HT-29 (cell line): ENCODE data around the gene CYBA. TPM values are rescaled to one million over a fixed set of nuclear protein-coding genes. Genes with fewer than 3 reads are reported as not detected.

Source experiments
- DNase-seq: peaks from one replicate; pipeline ENCODE4 v3.0.0-alpha.2; 2015; ENCODE audit warnings: low spot score
- total RNA-seq: library from RNA; depleted of rRNA; stranded (reverse); fragments of >200 nt; shearing (Covaris generic); gene quantifications from 2 replicates; pipeline ENCODE4 v1.2.3, GENCODE V29; 2014

CYBA gene
- total RNA-seq, 1 experiment from 2014 or later, result 1,604 TPM

DNA sequence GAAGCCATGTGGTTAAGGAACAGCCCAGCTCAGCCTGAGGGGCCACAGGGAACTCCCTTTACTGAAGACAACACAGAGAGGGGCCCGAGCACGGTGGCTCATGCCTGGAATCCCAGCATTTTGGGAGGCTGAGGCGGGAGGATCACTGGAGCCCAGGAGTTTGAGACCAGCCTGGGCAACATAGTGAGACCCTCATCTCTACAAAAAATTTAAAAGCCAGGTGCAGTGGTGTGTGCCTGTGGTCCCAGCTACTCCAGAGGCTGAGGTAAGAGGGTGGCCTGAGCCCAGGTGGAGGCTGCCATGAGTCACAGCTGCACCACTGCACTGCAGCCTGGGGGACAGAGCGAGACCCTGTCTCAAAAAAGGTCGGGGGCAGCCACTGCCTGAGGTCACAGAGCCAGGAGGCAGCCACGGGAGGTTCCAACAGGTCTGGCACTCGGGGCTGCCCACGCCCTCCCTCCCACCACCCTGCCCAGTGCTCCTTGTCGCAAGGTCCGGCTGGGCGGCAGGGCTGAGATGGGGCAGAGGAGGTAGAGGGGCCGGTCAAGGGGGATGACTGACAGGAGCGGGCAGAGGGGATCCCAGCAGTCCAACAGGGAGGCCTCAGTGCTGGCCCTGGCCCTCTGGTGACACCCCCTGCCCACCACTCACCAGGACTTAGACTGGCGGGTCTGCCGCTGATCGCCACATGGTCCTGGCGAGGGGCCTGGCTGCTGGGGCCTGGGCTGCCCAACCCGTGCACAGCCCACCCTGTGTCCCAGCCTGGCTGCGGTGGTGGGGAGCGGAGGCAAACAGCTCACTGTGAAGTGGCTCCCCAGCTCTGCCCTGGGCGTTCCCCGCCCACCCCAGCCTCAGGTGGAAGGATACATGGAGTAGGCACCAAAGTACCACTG, 3.4 kb downstream of the CYBA start:
- DNase-seq, result no peak

DNA sequence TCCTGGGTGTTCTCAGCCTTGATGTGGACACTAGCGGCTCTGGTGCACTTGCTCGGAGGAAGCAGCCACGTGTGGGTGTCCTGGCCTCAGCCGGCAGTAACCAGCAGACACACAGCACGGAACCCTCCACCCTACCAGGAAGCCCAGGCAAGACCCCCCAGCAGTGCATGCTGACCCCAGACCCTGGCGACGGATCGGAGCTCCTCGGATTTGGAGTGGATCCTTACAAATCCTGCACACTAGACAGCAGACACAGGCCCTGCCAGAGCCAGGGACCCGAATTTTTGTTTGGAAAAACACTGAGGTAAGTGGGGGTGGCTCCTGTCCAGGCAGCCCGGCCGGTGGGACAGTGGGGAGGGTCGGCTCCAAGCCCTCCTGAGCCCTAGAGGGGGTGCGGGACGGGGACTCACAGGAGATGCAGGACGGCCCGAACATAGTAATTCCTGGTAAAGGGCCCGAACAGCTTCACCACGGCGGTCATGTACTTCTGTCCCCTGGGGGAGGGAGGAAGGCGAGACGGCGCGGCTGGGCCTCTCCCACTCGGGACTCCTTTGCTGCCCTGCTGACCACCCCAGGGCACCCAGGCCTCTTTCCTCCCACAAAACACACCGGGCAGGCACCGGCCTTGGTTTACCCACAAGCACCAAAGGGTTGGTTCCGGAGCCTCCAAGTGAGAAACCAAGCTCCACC, 4.4 kb downstream of the CYBA start:
- no peak for DNase-seq

DNA sequence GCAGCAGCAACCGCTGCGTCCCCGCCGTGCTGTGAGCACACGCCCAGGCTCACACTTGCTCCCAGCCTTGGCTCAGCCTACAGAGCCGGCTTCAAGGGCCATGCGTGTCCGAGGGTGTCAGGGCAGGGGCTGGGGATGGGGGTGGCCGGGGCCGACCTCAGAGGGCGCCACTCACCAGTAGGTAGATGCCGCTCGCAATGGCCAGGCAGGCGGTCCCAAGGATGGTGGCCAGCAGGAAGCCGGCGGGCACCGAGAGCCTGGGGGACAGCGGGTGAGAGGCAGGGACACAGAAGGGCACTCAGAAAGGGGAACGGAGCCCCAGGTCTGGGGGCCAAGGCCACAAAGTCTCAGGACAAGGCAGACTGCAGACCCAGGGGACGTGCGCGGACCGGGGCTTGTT, 4.9 kb downstream of the CYBA start:
- no peak for DNase-seq

DNA sequence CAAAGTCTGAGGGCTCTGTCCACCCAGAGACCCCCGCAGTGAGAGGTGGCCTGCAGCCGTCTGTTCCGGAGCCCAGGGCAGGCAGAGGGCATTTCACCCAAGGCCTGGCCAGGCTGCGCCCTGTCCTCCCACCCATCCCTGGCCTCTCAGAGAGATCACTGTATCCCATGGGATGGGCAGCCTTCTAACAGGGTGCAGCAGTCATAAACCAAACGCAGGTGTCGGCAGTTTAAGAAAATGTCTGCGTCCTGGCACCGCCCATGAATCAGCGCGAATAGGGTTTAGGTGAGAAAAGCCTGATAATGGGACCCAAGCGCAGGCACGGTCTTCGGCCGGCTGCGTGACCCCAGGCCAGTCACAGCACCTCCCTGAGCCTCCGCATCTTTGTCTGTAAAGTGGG, 5.4 kb downstream of the CYBA start:
- no peak for DNase-seq

DNA sequence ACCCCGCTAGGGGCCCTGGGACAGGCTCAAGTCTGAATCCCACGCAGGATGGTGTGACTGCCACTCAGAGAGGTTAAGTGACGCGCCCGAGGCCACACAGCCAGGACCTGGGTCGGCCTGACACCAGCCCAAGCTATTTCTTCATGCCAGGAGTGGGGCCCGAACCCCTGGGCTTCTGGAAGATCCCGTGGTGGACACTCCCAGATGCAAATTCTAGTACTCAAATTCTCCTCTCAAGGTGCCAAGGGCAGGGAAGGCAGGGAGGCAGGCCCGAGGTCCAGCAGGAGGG, 7.3 kb downstream of the CYBA start:
- DNase-seq, result no peak

DNA sequence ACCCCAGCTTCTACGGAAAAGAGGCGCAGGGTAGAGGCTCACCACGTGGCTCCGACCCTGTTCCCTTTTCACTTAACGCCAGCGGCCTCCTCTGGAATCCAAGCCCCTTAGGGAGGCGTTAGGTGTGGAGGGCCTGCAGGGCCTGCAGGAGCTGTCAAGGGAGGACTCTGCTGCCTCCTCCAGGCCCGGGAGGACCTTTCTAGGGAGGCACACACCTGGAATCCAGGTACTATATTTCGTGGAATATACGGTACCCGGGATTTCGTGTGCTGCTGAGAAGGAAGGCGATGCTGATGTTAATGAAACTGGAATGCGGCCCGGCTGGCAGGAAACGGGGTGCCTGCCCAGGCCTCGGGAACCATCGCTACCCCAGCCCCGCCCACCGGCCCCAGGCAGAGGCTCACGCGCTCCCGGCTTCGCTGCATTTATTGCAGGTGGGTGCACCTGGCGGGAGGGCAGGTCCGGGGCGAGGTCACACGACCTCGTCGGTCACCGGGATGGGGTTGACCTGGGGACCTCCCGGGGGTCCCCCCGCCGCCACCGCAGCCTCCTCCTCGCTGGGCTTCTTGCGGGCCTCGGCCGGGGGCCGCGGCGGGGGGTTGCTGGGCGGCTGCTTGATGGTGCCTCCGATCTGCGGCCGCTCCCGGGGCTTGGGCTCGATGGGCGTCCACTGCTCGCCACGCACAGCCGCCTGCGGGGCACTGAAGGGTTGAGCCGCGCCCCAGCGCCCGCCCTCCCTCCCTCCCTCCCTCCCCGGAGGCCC, 7.8 kb downstream of the CYBA start:
- DNase-seq, result no peak

DNA sequence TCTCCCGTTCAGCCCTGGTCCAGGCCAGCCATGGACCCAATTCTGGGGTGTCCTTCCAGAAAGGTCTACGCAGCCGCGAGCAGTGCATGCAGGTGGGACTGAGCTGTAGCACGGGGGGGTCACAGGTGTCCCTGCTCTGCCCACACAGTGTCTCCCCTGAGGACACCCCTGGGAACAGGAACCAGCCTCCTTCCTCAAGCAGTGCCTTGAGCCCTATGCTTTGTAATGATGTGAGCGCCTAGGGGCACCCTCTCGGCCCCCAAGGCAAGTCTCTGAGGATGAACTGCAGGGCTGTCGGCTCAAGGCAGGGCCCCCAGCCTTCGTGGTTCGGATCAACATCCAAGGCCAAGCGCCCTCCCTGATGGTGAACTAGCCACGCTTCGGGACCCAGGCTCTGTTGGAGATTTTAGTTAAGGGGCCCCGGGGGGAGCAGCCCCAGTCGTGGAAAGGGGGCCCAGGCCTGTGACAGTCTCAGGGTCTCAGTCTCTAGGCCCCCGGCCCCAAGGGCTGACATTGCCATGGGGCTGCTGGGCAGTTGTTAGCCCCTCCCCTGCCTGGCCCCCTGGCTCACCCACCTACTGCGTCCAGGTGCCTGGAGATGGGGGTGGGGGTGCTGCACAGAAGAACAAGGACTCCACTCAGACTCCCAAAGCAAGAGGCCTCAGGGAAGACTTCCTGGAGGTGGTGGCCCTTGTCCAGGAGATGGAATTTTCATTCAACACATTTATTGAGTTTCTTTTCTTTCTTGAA, 10.2 kb downstream of the CYBA start:
- no peak for DNase-seq

DNA sequence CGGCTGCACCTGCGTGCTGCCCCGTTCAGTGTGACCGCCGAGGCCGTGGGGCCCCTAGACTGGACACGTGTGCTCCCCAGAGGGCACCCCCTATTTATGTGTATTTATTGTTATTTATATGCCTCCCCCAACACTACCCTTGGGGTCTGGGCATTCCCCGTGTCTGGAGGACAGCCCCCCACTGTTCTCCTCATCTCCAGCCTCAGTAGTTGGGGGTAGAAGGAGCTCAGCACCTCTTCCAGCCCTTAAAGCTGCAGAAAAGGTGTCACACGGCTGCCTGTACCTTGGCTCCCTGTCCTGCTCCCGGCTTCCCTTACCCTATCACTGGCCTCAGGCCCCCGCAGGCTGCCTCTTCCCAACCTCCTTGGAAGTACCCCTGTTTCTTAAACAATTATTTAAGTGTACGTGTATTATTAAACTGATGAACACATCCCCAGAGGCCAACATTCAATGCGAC, 10.8 kb downstream of the CYBA start:
- no peak for DNase-seq

DNA sequence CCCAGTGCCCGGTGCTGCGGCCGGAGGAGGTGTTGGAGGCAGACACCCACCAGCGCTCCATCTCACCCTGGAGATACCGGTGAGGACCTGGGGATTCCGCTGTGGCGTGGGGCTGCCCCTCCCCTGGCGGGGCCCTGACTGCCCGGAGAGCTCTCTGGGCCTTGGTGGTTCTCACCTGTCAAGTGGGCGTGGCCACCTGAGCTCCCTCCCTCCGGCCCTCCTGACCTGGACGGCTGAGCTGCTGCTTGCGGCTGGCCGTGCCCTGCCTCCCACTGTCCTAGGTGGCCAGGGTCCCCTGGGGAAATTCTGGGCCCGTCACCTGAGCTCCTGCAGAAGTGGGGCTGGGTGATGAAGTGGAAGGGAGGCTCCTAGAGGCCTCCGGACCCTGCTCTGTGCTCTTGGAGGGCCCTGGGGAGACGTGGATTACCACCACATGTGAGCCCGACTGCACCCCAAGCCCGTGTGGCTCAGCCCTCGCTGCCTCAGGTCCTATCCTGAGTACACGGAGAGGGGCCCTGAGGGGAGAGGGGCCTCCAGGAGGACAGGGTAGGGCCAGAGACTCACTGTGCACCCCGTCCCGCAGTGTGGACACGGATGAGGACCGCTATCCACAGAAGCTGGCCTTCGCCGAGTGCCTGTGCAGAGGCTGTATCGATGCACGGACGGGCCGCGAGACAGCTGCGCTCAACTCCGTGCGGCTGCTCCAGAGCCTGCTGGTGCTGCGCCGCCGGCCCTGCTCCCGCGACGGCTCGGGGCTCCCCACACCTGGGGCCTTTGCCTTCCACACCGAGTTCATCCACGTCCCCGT, 11.4 kb downstream of the CYBA start:
- peak; percentile 67 for DNase-seq

DNA sequence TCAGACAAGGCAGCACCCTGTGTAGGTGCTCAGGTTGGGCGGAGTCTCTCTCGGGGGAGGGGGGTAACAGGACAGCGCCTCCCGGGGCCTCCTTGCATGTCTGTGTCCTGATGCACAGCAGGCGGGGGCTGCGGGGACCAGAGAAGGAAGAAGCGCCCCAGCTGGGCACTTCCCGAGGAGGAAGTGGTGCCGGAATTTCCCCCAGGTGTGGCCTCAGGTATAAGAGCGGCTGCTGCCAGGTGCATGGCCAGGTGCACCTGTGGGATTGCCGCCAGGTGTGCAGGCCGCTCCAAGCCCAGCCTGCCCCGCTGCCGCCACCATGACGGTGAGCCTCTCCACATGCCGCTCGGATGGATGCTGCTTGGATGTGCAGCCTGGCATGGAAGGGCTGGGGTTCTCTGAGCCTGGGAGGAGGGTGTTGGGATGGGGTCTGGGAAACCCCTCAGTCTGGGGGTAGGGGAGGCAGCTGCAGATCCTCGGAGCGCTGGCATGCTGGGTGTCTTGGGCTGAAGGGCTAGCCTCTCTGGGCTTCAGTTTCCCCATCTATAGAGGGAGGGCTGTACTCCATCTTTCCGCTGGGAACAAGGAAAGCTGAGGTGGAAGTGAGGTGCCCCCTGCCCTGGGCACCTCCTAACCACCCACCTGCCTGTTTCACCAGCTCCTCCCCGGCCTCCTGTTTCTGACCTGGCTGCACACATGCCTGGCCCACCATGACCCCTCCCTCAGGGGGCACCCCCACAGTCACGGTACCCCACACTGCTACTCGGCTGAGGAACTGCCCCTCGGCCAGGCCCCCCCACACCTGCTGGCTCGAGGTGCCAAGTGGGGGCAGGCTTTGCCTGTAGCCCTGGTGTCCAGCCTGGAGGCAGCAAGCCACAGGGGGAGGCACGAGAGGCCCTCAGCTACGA, 12.3 kb downstream of the CYBA start, which contains the start of gene IL17C:
IL17C (plus strand) TSS at position 250 of the 908 bp plus-strand sequence; CDS start at position 320, 70 bp downstream.
- peak; percentile 74 for DNase-seq

DNA sequence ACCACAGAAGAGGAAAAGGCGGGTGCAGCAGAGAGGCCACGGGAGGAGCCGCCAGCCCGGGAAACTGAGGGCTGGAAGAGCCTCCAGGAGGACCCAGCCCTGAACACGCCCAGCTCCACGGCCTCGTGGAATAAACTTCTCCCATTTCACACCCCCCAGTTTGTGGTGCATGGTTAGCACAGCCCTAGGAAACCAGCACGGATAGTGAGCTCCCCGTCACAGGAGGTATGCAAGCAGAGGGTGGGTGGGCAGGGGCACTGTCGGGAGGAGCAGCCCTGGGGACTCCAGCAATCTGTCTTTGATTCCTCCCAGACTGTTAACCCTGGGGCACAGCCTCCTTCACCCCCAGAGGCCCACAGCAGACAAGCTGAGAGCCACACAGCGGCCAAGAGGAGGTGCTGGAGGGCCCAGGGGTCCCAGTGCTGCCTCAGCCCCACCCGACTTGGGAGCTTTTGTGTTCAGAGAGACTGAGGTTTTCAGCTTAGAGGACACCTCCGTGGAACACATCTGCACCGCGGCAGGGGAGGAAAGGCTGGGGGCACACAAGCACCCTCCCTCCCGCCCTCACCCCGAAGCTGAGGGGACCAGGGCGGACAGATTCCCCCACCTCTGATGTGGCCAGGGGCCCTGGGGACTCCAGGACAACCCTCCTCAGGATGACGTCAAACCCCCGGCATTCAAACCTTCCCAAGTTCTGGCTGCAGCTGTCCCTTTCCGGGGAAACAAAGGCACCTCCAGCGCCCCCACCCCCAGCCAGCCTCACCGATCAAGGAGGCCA, 14.2 kb downstream of the CYBA start:
- DNase-seq, result no peak

DNA sequence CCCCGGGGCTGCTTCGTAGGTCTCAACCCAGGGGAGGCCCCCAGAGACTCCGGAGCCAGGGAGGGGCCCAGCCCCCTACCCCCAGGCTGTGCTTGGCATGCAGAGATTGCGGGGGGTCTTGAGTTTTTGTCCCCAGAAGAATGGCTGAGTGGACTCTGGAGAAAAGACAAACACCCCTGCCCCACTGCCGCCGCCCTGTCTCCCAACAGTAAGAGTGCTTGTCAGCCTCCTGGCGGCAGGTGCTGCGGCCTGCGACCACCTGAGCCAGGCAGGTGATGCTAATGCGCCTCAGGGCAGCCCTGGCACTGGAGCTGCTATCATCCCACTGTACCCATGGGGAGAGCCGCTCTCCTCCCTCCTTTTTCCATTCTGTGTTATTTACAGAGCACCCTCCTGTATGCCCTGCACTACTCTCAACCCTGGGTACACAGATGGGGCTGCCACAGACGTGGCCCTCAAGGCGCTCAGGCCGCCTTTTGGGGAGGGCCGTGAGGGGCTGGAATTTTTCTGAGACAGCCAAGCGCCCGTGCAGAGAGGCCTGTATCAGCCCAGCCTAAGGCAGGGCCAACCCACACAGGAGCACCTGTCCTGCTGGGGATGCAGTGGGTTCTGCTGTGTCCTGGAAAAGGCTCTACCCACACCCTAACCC, 15.1 kb downstream of the CYBA start:
- no peak for DNase-seq

DNA sequence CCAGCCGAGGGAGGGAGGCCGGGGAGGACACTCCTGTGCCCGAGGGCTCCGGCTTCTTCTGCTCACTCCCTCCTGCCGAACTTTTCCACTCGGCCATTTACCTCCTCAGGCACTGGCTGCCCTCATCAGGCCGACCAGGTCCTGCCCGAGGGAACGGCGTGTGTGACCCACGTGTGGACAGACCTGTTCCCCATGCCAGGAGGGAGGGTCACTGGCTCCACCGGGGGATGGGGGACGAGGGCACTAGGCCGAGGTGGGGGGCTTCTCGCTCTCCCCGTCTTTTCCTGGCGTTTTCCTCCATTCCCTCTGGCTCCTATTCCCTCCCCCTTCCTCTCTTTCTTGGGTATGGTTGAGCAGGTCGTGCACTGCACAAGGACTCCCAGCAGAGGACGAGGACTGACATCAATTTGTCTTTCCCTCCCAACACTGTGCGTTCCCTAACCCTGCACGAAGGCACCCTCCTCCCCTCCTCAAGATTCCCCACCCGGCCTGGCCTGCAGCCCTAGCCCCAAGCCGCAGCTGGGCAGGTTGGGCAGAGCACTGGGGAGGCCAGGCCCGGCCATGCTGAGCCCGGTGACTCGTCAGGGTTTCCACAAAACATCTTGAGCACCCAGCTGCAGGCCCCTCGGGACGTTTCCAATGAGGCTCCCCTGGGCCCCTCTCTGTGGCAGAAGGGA, 15.7 kb downstream of the CYBA start:
- peak; percentile 41 for DNase-seq

DNA sequence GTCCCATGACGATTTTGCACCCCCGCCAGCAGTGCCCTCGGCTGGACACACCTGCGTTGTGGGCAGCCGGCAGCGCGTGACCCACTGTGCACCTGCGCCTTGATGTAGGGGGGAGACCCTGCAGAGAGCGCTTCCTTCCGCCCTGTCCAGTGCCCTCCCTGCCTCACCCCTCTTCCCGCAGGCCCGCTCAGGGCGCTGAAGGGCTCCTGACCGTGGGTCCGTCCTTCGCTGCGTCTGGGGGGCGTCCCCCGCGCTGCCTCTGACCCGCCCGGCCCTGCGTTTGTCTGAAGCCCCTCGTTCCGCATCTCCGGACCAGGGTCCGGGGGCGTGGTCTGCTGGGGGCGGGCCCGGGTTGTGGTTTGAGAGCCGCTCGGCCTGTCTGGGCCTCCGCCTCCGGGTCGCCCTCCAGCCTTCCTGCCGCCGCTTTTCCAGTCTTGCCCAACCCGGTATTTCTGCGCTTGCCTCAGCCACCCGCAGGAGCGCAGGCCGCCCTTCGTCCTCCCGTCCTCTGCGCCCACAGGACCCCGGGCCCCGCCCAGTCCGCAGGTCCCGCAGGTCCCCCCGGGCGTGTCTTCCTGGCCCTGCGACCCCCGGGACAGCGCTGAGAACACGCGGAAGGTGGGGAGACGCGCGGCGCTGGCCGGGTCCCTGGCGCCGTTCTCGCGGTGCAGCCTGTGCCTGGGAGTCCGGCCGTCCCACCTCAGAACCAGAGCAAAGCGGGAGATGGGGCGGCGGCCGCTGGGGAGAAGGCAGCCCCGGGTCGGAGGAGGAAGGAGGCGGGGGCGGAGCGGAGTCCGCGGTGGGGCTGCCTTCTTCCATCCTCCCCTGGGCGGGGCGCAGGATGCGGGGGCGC, 16.5 kb downstream of the CYBA start:
- peak; percentile 43 for DNase-seq

DNA sequence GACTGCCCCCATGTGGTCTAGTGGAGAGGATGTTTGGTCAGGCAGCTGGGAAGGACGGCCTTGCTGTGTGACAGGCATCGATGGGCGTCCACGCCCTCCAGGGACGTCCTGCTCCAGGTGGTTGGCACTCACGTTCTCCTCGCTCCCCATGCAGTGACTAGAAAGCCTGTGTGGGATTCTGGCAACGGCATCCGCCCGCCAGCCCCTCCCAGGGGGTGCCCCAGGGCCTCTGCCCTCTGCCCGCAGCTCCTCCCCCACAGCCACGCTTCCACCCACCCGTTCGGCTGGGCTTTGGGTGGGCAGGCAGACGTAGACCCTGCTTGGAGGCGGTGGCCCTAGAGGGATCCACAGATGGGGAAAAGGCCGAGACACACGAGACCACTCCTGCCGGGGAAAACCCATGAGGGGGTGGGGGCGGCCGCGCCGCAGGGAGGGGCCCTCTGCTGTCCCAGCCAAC, 17.1 kb downstream of the CYBA start:
- peak; percentile 81 for DNase-seq

DNA sequence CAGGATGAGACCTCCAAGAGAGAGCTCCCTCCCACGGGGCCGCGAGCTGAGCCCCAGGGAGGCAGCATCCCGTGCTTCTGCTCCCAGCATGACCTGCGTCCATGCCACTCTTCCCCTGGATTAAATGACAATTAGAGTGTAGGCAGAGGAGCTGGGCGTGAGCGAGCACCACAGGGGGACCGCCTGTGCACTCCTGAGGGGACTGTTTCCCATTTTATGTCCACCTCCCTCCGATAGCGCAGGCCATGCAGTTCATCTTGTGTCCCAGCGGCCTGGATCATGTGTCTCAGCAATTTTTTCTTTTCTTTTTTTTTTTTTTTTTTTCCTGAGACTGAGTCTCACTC, 18.3 kb downstream of the CYBA start:
- no peak for DNase-seq
